ENCODE results near the gene GALNT8.

The GALNT8 gene

GRCh38 chr12:4767186-4767585 is 47.0 kb downstream of the GALNT8 start:
- no peak for TF ChIP-seq ESRRG (CRISPR knock-in tag; IDR thresholded peaks at IDR 0.05)
- no peak for TF ChIP-seq TSHZ2 (CRISPR knock-in tag; IDR thresholded peaks at IDR 0.05)
- TF ChIP-seq ARNTL (CRISPR knock-in tag; IDR thresholded peaks at IDR 0.05; ENCODE audit: borderline replicate concordance, low read depth): no peak
- no peak for TF ChIP-seq TCF4 (CRISPR knock-in tag; IDR thresholded peaks at IDR 0.05; ENCODE audit: borderline replicate concordance)
- TF ChIP-seq CSRNP3 (CRISPR knock-in tag; IDR thresholded peaks at IDR 0.05): no peak
- no peak for TF ChIP-seq GLIS3 (CRISPR knock-in tag; IDR thresholded peaks at IDR 0.05)
- TF ChIP-seq ZC3H10 (CRISPR knock-in tag; IDR thresholded peaks at IDR 0.05): no peak
- no peak for TF ChIP-seq CSDC2 (CRISPR knock-in tag; IDR thresholded peaks at IDR 0.05)
- no peak for TF ChIP-seq ZFP30 (CRISPR knock-in tag; IDR thresholded peaks at IDR 0.05)
- TF ChIP-seq OSR1 (CRISPR knock-in tag; IDR thresholded peaks at IDR 0.05): no peak
- no peak for TF ChIP-seq ZNF70 (CRISPR knock-in tag; IDR thresholded peaks at IDR 0.05)
- TF ChIP-seq PATZ1 (CRISPR knock-in tag; IDR thresholded peaks at IDR 0.05; ENCODE audit: borderline replicate concordance): no peak
- TF ChIP-seq ISL1 (CRISPR knock-in tag; IDR thresholded peaks at IDR 0.05): no peak
- no peak for TF ChIP-seq RARB (CRISPR knock-in tag; IDR thresholded peaks at IDR 0.05)
- TF ChIP-seq ZNF565 (CRISPR knock-in tag; conservative IDR thresholded peaks at IDR 0.05; ENCODE audit: low read depth): no peak
- no peak for TF ChIP-seq SNAI2 (CRISPR knock-in tag; IDR thresholded peaks at IDR 0.05)
- no peak for ATAC-seq

- no peak for ATAC-seq
- TF ChIP-seq TOX (CRISPR knock-in tag; IDR thresholded peaks at IDR 0.05; ENCODE audit: borderline replicate concordance) (no peak), ISL1 (CRISPR knock-in tag; IDR thresholded peaks at IDR 0.05) (no peak), OSR1 (CRISPR knock-in tag; IDR thresholded peaks at IDR 0.05) (no peak), POU6F1 (CRISPR knock-in tag; IDR thresholded peaks at IDR 0.05; ENCODE audit: borderline replicate concordance, low read depth) (no peak), RARB (CRISPR knock-in tag; IDR thresholded peaks at IDR 0.05) (no peak), ESRRG (CRISPR knock-in tag; IDR thresholded peaks at IDR 0.05) (no peak), ZFP3 (CRISPR knock-in tag; IDR thresholded peaks at IDR 0.05) (no peak), ZNF8 (CRISPR knock-in tag; IDR thresholded peaks at IDR 0.05) (no peak), ZNF70 (CRISPR knock-in tag; IDR thresholded peaks at IDR 0.05) (no peak), CSDC2 (CRISPR knock-in tag; IDR thresholded peaks at IDR 0.05) (no peak), TCF4 (CRISPR knock-in tag; IDR thresholded peaks at IDR 0.05; ENCODE audit: borderline replicate concordance) (no peak), PATZ1 (CRISPR knock-in tag; IDR thresholded peaks at IDR 0.05; ENCODE audit: borderline replicate concordance) (no peak), BACH2 (CRISPR knock-in tag; IDR thresholded peaks at IDR 0.05; ENCODE audit: borderline replicate concordance) (no peak), ZNF565 (CRISPR knock-in tag; conservative IDR thresholded peaks at IDR 0.05; ENCODE audit: low read depth) (no peak), SNAI2 (CRISPR knock-in tag; IDR thresholded peaks at IDR 0.05) (no peak), ARNTL (CRISPR knock-in tag; IDR thresholded peaks at IDR 0.05; ENCODE audit: borderline replicate concordance, low read depth) (no peak)
Measured at GRCh38 chr12:4768341-4768740, 48.1 kb downstream of the GALNT8 start.
